Measurements from ENCODE around the gene NPL. TPM values are rescaled to one million over a fixed set of nuclear protein-coding genes. Genes with fewer than 3 reads are reported as not detected.

Gene NPL
- total RNA-seq, 4 donors from 2014 or later, result 11.0 to 21.8 (median 16.8) TPM

DNA sequence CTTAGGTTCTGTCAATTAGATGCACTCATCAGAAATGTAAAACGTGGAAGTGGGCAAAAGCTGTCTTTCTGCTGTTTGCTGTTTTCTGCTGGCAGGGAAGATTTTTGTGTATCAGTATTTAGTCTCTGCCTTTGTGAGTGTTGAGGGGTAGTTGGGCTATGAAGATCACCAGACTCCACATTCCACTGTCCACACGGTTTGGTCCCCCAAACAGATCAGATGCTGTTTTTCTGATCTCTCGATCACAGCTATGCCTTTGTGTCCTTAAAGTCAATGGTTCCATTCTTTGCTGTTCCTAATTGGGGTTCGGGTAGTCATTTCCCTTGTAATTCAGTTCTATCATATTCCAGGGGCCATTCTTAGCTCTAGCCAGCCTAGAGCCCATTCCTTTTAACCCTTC, 27.0 kb upstream of the NPL start:
- Histone ChIP-seq H3K36me3 (no peaks in the 10 kb centered on the region), H3K27ac (no peak overlapping the region), H3K27me3 (no peaks in the 10 kb centered on the region), H3K4me3 (no peak overlapping the region), H3K9me3 (no peaks in the 10 kb centered on the region), H3K4me1 (peaks cover 4% of the 10 kb centered on the region)
- 88% methylated on average over 4 of the region's 4 CpGs for WGBS
- no peak for DNase-seq (ENCODE audit: low spot score in 2 of 2)
- TF ChIP-seq POLR2AphosphoS5 (IDR thresholded peaks at IDR 0.05), result no peak
- no peak for TF ChIP-seq POLR2A (IDR thresholded peaks at IDR 0.05)
- TF ChIP-seq, protein P1, sequence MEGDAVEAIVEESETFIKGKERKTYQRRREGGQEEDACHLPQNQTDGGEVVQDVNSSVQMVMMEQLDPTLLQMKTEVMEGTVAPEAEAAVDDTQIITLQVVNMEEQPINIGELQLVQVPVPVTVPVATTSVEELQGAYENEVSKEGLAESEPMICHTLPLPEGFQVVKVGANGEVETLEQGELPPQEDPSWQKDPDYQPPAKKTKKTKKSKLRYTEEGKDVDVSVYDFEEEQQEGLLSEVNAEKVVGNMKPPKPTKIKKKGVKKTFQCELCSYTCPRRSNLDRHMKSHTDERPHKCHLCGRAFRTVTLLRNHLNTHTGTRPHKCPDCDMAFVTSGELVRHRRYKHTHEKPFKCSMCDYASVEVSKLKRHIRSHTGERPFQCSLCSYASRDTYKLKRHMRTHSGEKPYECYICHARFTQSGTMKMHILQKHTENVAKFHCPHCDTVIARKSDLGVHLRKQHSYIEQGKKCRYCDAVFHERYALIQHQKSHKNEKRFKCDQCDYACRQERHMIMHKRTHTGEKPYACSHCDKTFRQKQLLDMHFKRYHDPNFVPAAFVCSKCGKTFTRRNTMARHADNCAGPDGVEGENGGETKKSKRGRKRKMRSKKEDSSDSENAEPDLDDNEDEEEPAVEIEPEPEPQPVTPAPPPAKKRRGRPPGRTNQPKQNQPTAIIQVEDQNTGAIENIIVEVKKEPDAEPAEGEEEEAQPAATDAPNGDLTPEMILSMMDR (IDR thresholded peaks at IDR 0.05), result no peak
- no peak for TF ChIP-seq EP300 (IDR thresholded peaks at IDR 0.05)

DNA sequence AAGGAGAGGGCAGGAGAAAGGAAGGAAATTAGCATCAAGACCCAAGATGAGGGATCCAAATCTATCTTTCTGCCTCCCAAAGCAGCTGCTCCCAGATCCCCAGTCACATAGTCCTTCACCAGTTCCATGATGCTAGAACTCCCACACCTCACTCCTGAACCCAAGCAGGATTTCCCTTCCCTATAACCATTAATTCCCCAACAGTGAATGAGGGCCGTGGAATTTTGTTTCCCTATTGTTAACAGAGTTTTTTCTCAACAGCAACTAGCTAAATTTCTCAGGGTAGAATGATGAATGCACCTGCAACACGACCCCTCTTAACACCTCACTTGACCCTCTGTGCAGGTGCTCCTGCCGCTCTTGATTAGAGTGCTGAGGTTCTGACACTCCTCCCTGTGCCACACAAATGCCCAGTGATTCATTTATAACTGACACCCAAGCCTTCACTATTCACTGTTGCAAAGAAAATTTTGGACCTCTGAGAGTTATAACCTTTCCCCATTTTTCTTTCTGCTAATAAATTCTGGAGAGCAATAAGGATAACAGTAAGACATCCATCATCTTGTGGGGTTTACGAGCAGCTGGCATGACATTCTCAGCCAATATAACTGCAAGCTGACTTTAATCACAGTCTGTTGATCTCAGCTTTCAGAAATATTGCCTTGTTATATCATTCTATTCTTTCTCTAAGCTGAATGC, 25.4 kb upstream of the NPL start:
- Histone ChIP-seq H3K9me3 (no peaks in the 10 kb centered on the region), H3K4me3 (no peak overlapping the region), H3K4me1 (peaks cover 4% of the 10 kb centered on the region), H3K36me3 (no peaks in the 10 kb centered on the region), H3K27ac (no peak overlapping the region), H3K27me3 (no peaks in the 10 kb centered on the region)
- TF ChIP-seq POLR2AphosphoS5 (IDR thresholded peaks at IDR 0.05), result no peak
- TF ChIP-seq EP300 (IDR thresholded peaks at IDR 0.05), result no peak
- TF ChIP-seq POLR2A (IDR thresholded peaks at IDR 0.05), result no peak
- TF ChIP-seq, protein P1 (IDR thresholded peaks at IDR 0.05), result no peak
- no peak for DNase-seq (ENCODE audit: low spot score in 2 of 2)
- WGBS, result 72% methylated on average over 4 of the region's 4 CpGs

DNA sequence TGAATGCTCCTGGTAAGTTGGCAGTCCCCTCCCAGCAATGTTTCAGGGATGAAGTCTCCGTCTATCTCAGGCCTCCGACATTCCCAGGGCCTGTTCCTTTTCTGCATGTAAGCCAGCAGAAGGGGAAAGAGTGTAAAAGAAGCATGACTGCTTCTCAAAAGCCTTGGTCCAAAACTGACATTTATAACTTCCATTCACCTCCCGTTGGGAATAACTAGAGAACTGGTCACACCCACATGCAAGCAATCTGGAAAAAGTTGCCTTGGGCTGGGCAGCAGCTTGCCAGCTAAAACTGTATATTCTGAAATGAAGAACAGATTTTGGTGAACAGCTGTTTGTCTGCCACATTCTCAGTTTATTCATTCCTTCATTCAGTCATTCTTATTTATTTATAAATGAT, 24.2 kb upstream of the NPL start:
- TF ChIP-seq, protein P1 (IDR thresholded peaks at IDR 0.05), result no peak
- Histone ChIP-seq H3K4me3 (no peak overlapping the region), H3K27me3 (no peaks in the 10 kb centered on the region), H3K9me3 (no peaks in the 10 kb centered on the region), H3K36me3 (no peaks in the 10 kb centered on the region), H3K27ac (no peak overlapping the region), H3K4me1 (peaks cover 4% of the 10 kb centered on the region)
- no peak for DNase-seq (ENCODE audit: low spot score in 2 of 2)
- 22% methylated on average over 3 of the region's 3 CpGs for WGBS

DNA sequence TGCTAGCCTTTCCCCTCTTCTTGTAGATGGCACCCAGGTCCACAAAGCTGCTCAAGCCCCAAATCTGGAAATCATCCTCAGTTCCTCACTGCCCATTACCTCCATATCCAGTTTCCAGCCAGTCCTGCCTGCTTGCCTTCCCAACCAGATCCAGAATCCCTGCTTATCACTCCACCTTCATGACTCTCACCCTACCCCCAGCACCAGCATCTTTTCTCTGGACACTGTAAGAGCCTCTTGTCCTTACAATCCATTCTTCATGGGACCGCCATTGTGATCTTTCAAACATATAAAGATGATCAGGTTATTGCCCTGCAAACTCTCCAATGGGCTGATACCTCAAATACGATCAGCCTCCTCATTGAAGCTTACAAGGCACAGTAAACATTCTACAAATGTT, 23.5 kb upstream of the NPL start:
- no peaks in the 10 kb centered on the region for H3K27me3 ChIP-seq
- H3K27ac ChIP-seq, result no peak overlapping the region
- peaks cover 4% of the 10 kb centered on the region for H3K4me1 ChIP-seq
- no peak for DNase-seq (ENCODE audit: low spot score in 2 of 2)
- no peak for TF ChIP-seq POLR2AphosphoS5 (IDR thresholded peaks at IDR 0.05)
- TF ChIP-seq POLR2A (IDR thresholded peaks at IDR 0.05), result no peak
- no peak for TF ChIP-seq EP300 (IDR thresholded peaks at IDR 0.05)
- TF ChIP-seq, protein P1 (IDR thresholded peaks at IDR 0.05), result no peak
- 92% methylated on average over 2 of the region's 2 CpGs for WGBS
- no peaks in the 10 kb centered on the region for H3K36me3 ChIP-seq
- no peak overlapping the region for H3K4me3 ChIP-seq
- H3K9me3 ChIP-seq, result no peaks in the 10 kb centered on the region

DNA sequence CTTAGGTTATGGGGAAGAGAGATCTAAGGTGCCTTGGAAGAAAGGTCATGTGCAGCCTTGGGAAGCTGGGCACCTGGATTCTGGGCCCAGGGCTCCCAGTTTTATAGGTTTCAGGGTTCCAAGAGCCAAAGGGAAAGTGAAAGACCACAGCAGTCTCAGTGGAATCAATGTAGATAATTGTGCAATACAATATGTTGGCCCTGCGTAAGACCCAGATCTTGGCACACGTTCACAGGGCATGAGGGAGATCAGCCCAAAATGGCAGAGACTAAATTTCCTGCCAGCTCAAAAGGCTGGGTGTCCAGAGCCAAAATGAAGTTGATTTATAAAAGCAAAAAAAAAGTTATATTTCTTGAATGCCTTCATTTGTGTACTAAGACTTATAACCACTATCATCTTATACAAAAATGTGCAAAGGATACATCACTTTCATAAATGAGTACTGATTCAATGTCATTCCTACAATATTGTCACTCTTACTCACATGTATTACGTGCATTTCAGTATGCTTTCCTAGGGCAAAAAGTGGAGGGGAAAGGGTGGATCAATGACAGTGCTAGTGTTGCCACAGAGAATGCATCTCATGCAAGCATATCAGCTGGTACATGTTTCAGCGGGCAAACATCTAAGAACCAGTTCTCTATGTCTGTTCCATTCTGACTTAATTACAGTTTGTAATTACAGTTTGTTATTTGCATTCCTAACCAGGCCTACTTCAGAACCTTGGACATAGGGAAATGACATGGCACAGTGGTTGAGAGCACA, 22.5 kb upstream of the NPL start:
- TF ChIP-seq, protein P1 (IDR thresholded peaks at IDR 0.05), result no peak
- no peak for TF ChIP-seq POLR2AphosphoS5 (IDR thresholded peaks at IDR 0.05)
- TF ChIP-seq EP300 (IDR thresholded peaks at IDR 0.05), result no peak
- TF ChIP-seq POLR2A (IDR thresholded peaks at IDR 0.05), result no peak
- Histone ChIP-seq H3K4me1 (peaks cover 4% of the 10 kb centered on the region), H3K4me3 (no peak overlapping the region), H3K27me3 (no peaks in the 10 kb centered on the region), H3K27ac (no peak overlapping the region), H3K9me3 (no peaks in the 10 kb centered on the region), H3K36me3 (no peaks in the 10 kb centered on the region)
- no peak for DNase-seq (ENCODE audit: low spot score in 2 of 2)
- WGBS, result 80% methylated on average over 4 of the region's 4 CpGs
